IMR-90 (cell line): ENCODE measurements around the gene PIK3R3. TPM values are rescaled to one million over a fixed set of nuclear protein-coding genes. Genes with fewer than 3 reads are reported as not detected.

Experiments
- ATAC-seq: fragments of 200-7000 bp; cut with Tn5 transposase; 2 replicates; pipeline ENCODE4 v1.9.1; 2020; ENCODE audit warnings: low read depth, mild to moderate bottlenecking, moderate library complexity
- BruUV-seq: library from RNA; stranded (reverse); fragments of 400-500 nt; replicated peaks from 2 replicates; lab custom pipeline; 2021; lab: Mats Ljungman, UMichigan
- CTCF ChIA-PET: fragments of 300-600 bp; formaldehyde crosslinking; extraction: SDS; loops from one replicate; lab custom pipeline; 2021; ENCODE audit warnings: antibody characterized with exemption; lab: Yijun Ruan, JAX
- POLR2A ChIA-PET: fragments of 300-600 bp; sonication (Branson Sonifier 250); formaldehyde crosslinking; loops from one replicate; lab custom pipeline; 2022; ENCODE audit warnings: antibody characterized with exemption; ENCODE audit not compliant: unreplicated experiment; lab: Charles Lee
- DNase-seq: peaks from one replicate; pipeline ENCODE4 v3.0.0; 2013
- H2AFZ ChIP-seq: replicated peaks from 2 replicates; pipeline ENCODE3; 2013; ENCODE audit warnings: low read length, mild to moderate bottlenecking; ENCODE audit not compliant: poor library complexity
- H2AK5ac ChIP-seq: 2 replicates; pipeline ENCODE4 v1.6.1; 2013; ENCODE audit warnings: low read depth, low read length, inconsistent platforms
- H2AK9ac ChIP-seq: replicated peaks from 2 replicates; pipeline ENCODE3; 2013; ENCODE audit warnings: mild to moderate bottlenecking, low read depth, low read length, moderate library complexity; ENCODE audit not compliant: poor library complexity
- H2BK120ac ChIP-seq: 2 replicates; pipeline ENCODE4 v1.6.1; 2013; ENCODE audit warnings: low read depth, low read length, inconsistent platforms
- H2BK15ac ChIP-seq: 3 replicates; pipeline ENCODE4 v1.6.1; 2013; ENCODE audit warnings: low read depth, low read length, inconsistent platforms
- H2BK20ac ChIP-seq: 2 replicates; pipeline ENCODE4 v1.6.1; 2013; ENCODE audit warnings: low read depth, mild to moderate bottlenecking, inconsistent platforms, low read length, moderate library complexity
- H2BK5ac ChIP-seq: 2 replicates; pipeline ENCODE4 v1.6.1; 2013; ENCODE audit warnings: mild to moderate bottlenecking, low read depth, low read length, inconsistent platforms; ENCODE audit not compliant: poor library complexity, severe bottlenecking
- H3K14ac ChIP-seq: replicated peaks from 2 replicates; pipeline ENCODE4 v1.6.1; 2013; ENCODE audit warnings: low read depth, low read length, inconsistent platforms
- H3K18ac ChIP-seq: 2 replicates; pipeline ENCODE4 v1.6.1; 2013; ENCODE audit warnings: low read depth, low read length, control low read depth
- H3K23ac ChIP-seq: 2 replicates; pipeline ENCODE4 v1.6.1; 2013; ENCODE audit warnings: low read depth, low read length, inconsistent platforms
- H3K27ac ChIP-seq: 2 replicates; pipeline ENCODE4 v1.5.1; 2013; ENCODE audit warnings: mild to moderate bottlenecking, control low read depth, low read length; ENCODE audit not compliant: insufficient read depth
- H3K27me3 ChIP-seq: 2 replicates; pipeline ENCODE4 v1.6.1; 2013; ENCODE audit warnings: low read length; ENCODE audit not compliant: control insufficient read depth, insufficient read depth
- H3K36me3 ChIP-seq: 2 replicates; pipeline ENCODE4 v1.6.1; 2013; ENCODE audit warnings: low read length, mixed read lengths; ENCODE audit not compliant: control insufficient read depth, insufficient read depth
- H3K4ac ChIP-seq: 2 replicates; pipeline ENCODE4 v1.6.1; 2013; ENCODE audit warnings: low read depth, low read length, inconsistent platforms
- H3K4me1 ChIP-seq: 2 replicates; pipeline ENCODE4 v1.6.1; 2013; ENCODE audit warnings: low read length, mixed read lengths; ENCODE audit not compliant: control insufficient read depth, insufficient read depth
- H3K4me2 ChIP-seq: 2 replicates; pipeline ENCODE4 v1.6.1; 2013; ENCODE audit warnings: low read depth, mild to moderate bottlenecking, control low read depth, low read length, moderate library complexity
- H3K4me3 ChIP-seq: 2 replicates; pipeline ENCODE4 v1.5.1; 2013; ENCODE audit warnings: low read depth, mild to moderate bottlenecking, control low read depth, low read length, moderate library complexity; ENCODE audit not compliant: insufficient read depth
- H3K56ac ChIP-seq: 2 replicates; pipeline ENCODE4 v1.6.1; 2013; ENCODE audit warnings: low read length, inconsistent platforms; ENCODE audit not compliant: insufficient read depth; ENCODE audit errors: extremely low read depth
- H3K79me1 ChIP-seq, 2 experiments: 2 replicates each; pipeline ENCODE4 v1.6.1; 2013; ENCODE audit warnings: low read length in 2 of 2, inconsistent platforms in 1 of 2, low read depth in 1 of 2
- H3K9ac ChIP-seq: 2 replicates; pipeline ENCODE4 v1.6.1; 2013; ENCODE audit warnings: low read depth, low read length, control low read depth
- H3K9me1 ChIP-seq: 2 replicates; pipeline ENCODE4 v1.6.1; 2013; ENCODE audit warnings: low read length, inconsistent platforms; ENCODE audit not compliant: insufficient read depth
- H3K9me3 ChIP-seq: 2 replicates; pipeline ENCODE4 v1.6.1; 2013; ENCODE audit warnings: low read length; ENCODE audit not compliant: control insufficient read depth, insufficient read depth
- H4K20me1 ChIP-seq: 2 replicates; pipeline ENCODE4 v1.6.1; 2013; ENCODE audit warnings: low read length, inconsistent platforms; ENCODE audit not compliant: insufficient read depth
- H4K5ac ChIP-seq: 2 replicates; pipeline ENCODE4 v1.6.1; 2013; ENCODE audit warnings: mild to moderate bottlenecking, low read depth, low read length, control low read depth
- H4K8ac ChIP-seq, 2 experiments: 2 replicates each; pipeline ENCODE4 v1.6.1; 2013; ENCODE audit warnings: low read depth in 2 of 2, low read length in 2 of 2, control low read depth in 1 of 2, inconsistent platforms in 1 of 2
- H4K91ac ChIP-seq: 2 replicates; pipeline ENCODE4 v1.6.1; 2013; ENCODE audit warnings: low read depth, low read length, inconsistent platforms; ENCODE audit not compliant: insufficient read depth
- CEBPB ChIP-seq: IDR thresholded peaks from 2 replicates; pipeline ENCODE4 v1.6.1; 2012; ENCODE audit warnings: low read depth, low read length, improper control_type of control experiment
- MAZ ChIP-seq: IDR thresholded peaks from 2 replicates; pipeline ENCODE4 v1.6.1; 2012; ENCODE audit warnings: low read depth, mild to moderate bottlenecking, low read length, improper control_type of control experiment, moderate library complexity, borderline replicate concordance
- RAD21 ChIP-seq: IDR thresholded peaks from 2 replicates; pipeline ENCODE4 v1.6.1; 2012; ENCODE audit warnings: low read length, improper control_type of control experiment
- WGBS, 2 experiments: methylation state at CpG; one replicate each; pipeline versions ENCODE4 v1.1.5 to v1.1.7; 2013; ENCODE audit warnings: missing lambda C conversion rate in 2 of 2; ENCODE audit not compliant: insufficient read length in 1 of 2; ENCODE audit errors: extremely low coverage in 2 of 2; 5-methylcytosine and 5-hydroxymethylcytosine counted together
- dilution Hi-C: fragments of 300-500 bp; cut with HindIII; formaldehyde crosslinking; loops from one replicate; pipeline ENCODE4 v1.14.3; 2018; ENCODE audit warnings: low sequenced_read_pairs; ENCODE audit not compliant: unreplicated experiment
- in situ Hi-C: fragments of 300-500 bp; cut with MboI; formaldehyde crosslinking; loops from 3 replicates; pipeline ENCODE4 v1.14.3; 2019; ENCODE audit warnings: low sequenced_read_pairs, inconsistent platforms, mixed read lengths
- intact Hi-C: fragments of 100-400 bp; cut with micrococcal nuclease; formaldehyde crosslinking; loops from 2 replicates; pipeline ENCODE4 v1.10.0; 2022
- polyA plus RNA-seq, 3 experiments: library from polyadenylated mRNA; depleted of rRNA; stranded (reverse); fragments of >200 nt; gene quantifications; 2 replicates each; pipeline ENCODE4 v1.2.3, GENCODE V29; 2012; ENCODE audit warnings: low replicate concordance in 1 of 3
- total RNA-seq: library from RNA; depleted of rRNA; stranded (reverse); fragments of >200 nt; gene quantifications from 2 replicates; pipeline ENCODE4 v1.2.3, GENCODE V29; 2012
- TF ChIP-seq, protein P1 (sequence below): conservative IDR thresholded peaks from 2 replicates; pipeline ENCODE4 v1.5.1; 2012; ENCODE audit warnings: mild to moderate bottlenecking, low read depth, low read length, improper control_type of control experiment
- TF ChIP-seq, protein P2 (sequence below): fragments of 150-350 bp; IDR thresholded peaks from 2 replicates; pipeline ENCODE4 v1.6.1; 2017; ENCODE audit warnings: mild to moderate bottlenecking, antibody characterized with exemption, low read length, low read depth

PIK3R3 gene
- total and polyA plus RNA-seq, 2 of the 4 experiments (the other 2 are of a cell fraction), result 5.3 to 9.9 TPM

DNA sequence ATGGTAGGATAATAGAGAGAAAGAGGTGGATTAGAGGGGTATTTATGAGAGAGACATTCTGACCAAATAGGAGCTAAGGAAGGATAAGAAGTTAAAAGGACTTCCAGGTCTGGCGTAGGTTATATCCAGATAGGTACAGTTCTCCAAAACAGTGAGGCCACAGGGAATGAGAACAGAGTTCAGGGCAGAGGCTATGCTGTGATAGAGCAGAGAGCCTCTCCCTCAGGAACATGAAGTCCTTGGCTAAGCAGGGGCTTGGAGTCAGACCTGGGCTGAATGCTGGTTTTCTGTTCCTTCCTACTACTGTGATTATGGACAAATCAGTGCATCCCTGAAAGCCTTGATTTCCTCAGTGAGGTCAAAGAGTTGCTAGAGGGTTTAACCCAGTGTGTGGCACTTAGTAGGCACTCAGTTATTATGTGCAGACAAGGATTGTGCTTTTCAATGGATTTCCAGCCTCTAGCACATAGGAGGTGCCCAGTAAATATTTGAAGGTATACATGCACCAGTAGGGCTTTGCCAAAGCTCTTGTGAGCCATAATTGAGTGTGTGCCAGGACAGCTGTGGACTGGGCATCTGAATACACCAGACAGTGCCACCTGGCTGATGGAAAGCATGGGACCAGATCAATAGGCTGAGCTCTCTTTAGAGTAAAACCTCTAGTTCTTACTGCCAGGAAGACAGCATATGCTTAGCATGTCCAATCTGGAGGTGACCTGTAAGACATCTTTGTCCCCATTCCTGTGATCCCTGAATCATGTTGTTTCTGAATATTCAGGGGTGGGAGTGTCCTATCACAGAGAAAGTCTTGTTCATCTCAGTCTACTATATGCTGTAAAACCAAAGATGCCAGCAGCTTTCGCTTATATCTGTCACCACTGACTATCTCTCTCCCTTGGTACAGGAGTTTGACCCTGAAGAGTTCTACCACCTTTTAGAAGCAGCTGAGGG, 111.1 kb downstream of the PIK3R3 start:
- H3K18ac ChIP-seq, result no peak overlapping the region
- no peaks in the 10 kb centered on the region for H4K20me1 ChIP-seq
- no peaks in the 10 kb centered on the region for H3K4me1 ChIP-seq
- DNase-seq (no peak), ATAC-seq (no peak)
- no peak overlapping the region for H3K27ac ChIP-seq
- peaks cover 22% of the 10 kb centered on the region for H3K36me3 ChIP-seq
- H4K5ac ChIP-seq, result no peak overlapping the region
- BruUV-seq, result no TSS peak
- no peak overlapping the region for H2AK5ac ChIP-seq
- dilution Hi-C loops, result no loop called here
- ChIA-PET POLR2A (no interaction called here), CTCF (no interaction called here)
- intact Hi-C loops, result no loop called here
- in situ Hi-C loops, result no loop called here
- peaks cover 4% of the 10 kb centered on the region for H3K9me1 ChIP-seq
- H2BK120ac ChIP-seq, result no peak overlapping the region
- no peak overlapping the region for H4K8ac ChIP-seq
- no peak overlapping the region for H2BK5ac ChIP-seq
- no peak overlapping the region for H3K9ac ChIP-seq
- H3K56ac ChIP-seq, result no peak overlapping the region
- no peak overlapping the region for H2AFZ ChIP-seq
- no peak overlapping the region for H2BK20ac ChIP-seq
- H4K91ac ChIP-seq, result no peak overlapping the region
- H3K4me3 ChIP-seq, result no peak overlapping the region
- TF ChIP-seq, protein P1, sequence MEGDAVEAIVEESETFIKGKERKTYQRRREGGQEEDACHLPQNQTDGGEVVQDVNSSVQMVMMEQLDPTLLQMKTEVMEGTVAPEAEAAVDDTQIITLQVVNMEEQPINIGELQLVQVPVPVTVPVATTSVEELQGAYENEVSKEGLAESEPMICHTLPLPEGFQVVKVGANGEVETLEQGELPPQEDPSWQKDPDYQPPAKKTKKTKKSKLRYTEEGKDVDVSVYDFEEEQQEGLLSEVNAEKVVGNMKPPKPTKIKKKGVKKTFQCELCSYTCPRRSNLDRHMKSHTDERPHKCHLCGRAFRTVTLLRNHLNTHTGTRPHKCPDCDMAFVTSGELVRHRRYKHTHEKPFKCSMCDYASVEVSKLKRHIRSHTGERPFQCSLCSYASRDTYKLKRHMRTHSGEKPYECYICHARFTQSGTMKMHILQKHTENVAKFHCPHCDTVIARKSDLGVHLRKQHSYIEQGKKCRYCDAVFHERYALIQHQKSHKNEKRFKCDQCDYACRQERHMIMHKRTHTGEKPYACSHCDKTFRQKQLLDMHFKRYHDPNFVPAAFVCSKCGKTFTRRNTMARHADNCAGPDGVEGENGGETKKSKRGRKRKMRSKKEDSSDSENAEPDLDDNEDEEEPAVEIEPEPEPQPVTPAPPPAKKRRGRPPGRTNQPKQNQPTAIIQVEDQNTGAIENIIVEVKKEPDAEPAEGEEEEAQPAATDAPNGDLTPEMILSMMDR, result no peak
- TF ChIP-seq CEBPB (no peak), MAZ (no peak), RAD21 (no peak)
- TF ChIP-seq, protein P2, sequence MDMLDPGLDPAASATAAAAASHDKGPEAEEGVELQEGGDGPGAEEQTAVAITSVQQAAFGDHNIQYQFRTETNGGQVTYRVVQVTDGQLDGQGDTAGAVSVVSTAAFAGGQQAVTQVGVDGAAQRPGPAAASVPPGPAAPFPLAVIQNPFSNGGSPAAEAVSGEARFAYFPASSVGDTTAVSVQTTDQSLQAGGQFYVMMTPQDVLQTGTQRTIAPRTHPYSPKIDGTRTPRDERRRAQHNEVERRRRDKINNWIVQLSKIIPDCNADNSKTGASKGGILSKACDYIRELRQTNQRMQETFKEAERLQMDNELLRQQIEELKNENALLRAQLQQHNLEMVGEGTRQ, result no peak
- no peak overlapping the region for H3K23ac ChIP-seq
- no peaks in the 10 kb centered on the region for H3K27me3 ChIP-seq
- no peak overlapping the region for H2AK9ac ChIP-seq
- H3K9me3 ChIP-seq, result no peaks in the 10 kb centered on the region
- no peaks in the 10 kb centered on the region for H3K79me1 ChIP-seq
- no peak overlapping the region for H3K4ac ChIP-seq
- 100% methylated on average over 1 of the region's 2 CpGs; no CpG with 5 or more reads in 1 of the 2 experiments for WGBS, 2 experiments
- H3K4me2 ChIP-seq, result no peak overlapping the region
- H3K14ac ChIP-seq, result no peak overlapping the region
- no peak overlapping the region for H2BK15ac ChIP-seq
